K562 (cell line): ENCODE results near the gene LXN. TPM values are rescaled to one million over a fixed set of nuclear protein-coding genes. Genes with fewer than 3 reads are reported as not detected.

Experiments used
- ATAC-seq: fragments of 200-7000 bp; cut with Tn5 transposase; 3 replicates; pipeline ENCODE4 v1.9.1; 2020; ENCODE audit warnings: moderate library complexity
- BruUV-seq: library from RNA; stranded (reverse); fragments of 400-500 nt; replicated peaks from 2 replicates; lab custom pipeline; 2021; lab: Mats Ljungman, UMichigan
- CTCF ChIA-PET: fragments of 300-600 bp; formaldehyde crosslinking; extraction: SDS; loops from one replicate; lab custom pipeline; 2021; ENCODE audit warnings: low intra/inter-chr PET ratio; lab: Yijun Ruan, JAX
- POLR2A ChIA-PET: fragments of 300-600, 350-650 bp; sonication (Branson Sonifier 250); formaldehyde crosslinking; extraction: SDS; loops from one replicate; lab custom pipeline; 2021; ENCODE audit warnings: antibody characterized with exemption, inconsistent platforms; lab: Yijun Ruan, JAX
- DNase-seq, 4 experiments: peaks; one replicate each; pipeline versions ENCODE4 v3.0.0 to v3.0.0-alpha.2; 2011 to 2018; ENCODE audit warnings: low spot score in 3 of 4, mixed read lengths in 3 of 4; ENCODE audit errors: extremely low read depth in 1 of 4
- FAIRE-seq: peaks from 2 replicates; lab custom pipeline; 2011; peaks lifted over from hg19 to GRCh38; lab: Jason Lieb, UNC
- H2AFZ ChIP-seq: 2 replicates; pipeline ENCODE4 v1.6.0; 2011; ENCODE audit warnings: low read depth, low read length, control low read depth, inconsistent platforms
- H3K27ac ChIP-seq: fragments of 200-600 bp; 3 replicates; pipeline ENCODE4 v1.8.0; 2011; ENCODE audit warnings: low read depth, mild to moderate bottlenecking, control low read depth, inconsistent platforms, low read length, moderate library complexity, mixed read lengths; ENCODE audit errors: extremely low read depth
- H3K27me3 ChIP-seq, 2 experiments: fragments of 300-600 bp in 1 of 2; 2 replicates in 1 of 2; 3 replicates in 1 of 2; pipeline versions ENCODE4 v1.6.0 to v1.8.0; 2011; ENCODE audit warnings: inconsistent platforms in 2 of 2, low read length in 2 of 2, mild to moderate bottlenecking in 1 of 2, mixed read lengths in 1 of 2, moderate library complexity in 1 of 2; ENCODE audit not compliant: control insufficient read depth in 2 of 2, insufficient read depth in 2 of 2
- H3K36me3 ChIP-seq: fragments of 300-600 bp; 3 replicates; pipeline ENCODE4 v1.8.0; 2011; ENCODE audit warnings: mild to moderate bottlenecking, low read length, inconsistent platforms; ENCODE audit not compliant: control insufficient read depth, insufficient read depth
- H3K4me1 ChIP-seq, 2 experiments: fragments of 200-600 bp in 1 of 2; replicated peaks in 1 of 2; 2 replicates in 1 of 2; 3 replicates in 1 of 2; pipeline versions ENCODE4 v1.5.1 to v1.8.0; 2011; ENCODE audit warnings: inconsistent platforms in 2 of 2, low read length in 2 of 2, mild to moderate bottlenecking in 1 of 2, mixed read lengths in 1 of 2, moderate library complexity in 1 of 2; ENCODE audit not compliant: control insufficient read depth in 2 of 2, insufficient read depth in 2 of 2
- H3K4me2 ChIP-seq: 2 replicates; pipeline ENCODE4 v1.6.1; 2011; ENCODE audit warnings: low read length, control low read depth, inconsistent platforms, mixed read lengths; ENCODE audit not compliant: insufficient read depth
- H3K4me3 ChIP-seq: fragments of 200-600 bp; sonication (generic), shearing (Covaris generic); 2 replicates; pipeline ENCODE4 v1.5.1; 2016; ENCODE audit warnings: control low read depth, inconsistent platforms
- H3K79me2 ChIP-seq: fragments of 200-600 bp; 3 replicates; pipeline ENCODE4 v1.8.0; 2011; ENCODE audit warnings: low read length, inconsistent platforms; ENCODE audit not compliant: control insufficient read depth, insufficient read depth
- H3K9ac ChIP-seq, 2 experiments: 2 replicates each; pipeline versions ENCODE4 v1.6.0 to v1.6.1; 2011; ENCODE audit warnings: low read depth in 2 of 2, low read length in 2 of 2, control low read depth in 1 of 2, inconsistent platforms in 1 of 2, mild to moderate bottlenecking in 1 of 2, mixed read lengths in 1 of 2; ENCODE audit not compliant: insufficient read depth in 1 of 2
- H3K9me1 ChIP-seq: one replicate; pipeline ENCODE4 v1.6.0; 2011; ENCODE audit warnings: inconsistent platforms, mild to moderate bottlenecking, low read length, moderate library complexity; ENCODE audit not compliant: control insufficient read depth, insufficient read depth
- H3K9me3 ChIP-seq: replicated peaks from 2 replicates; pipeline ENCODE4 v1.5.1; 2011; ENCODE audit warnings: low read depth, low read length, inconsistent platforms; ENCODE audit not compliant: control insufficient read depth, insufficient read depth
- H4K20me1 ChIP-seq: replicated peaks from 2 replicates; pipeline ENCODE4 v1.6.1; 2011; ENCODE audit warnings: low read length, inconsistent platforms, mixed read lengths; ENCODE audit not compliant: control insufficient read depth, insufficient read depth
- BRF1 ChIP-seq: IDR thresholded peaks from 3 replicates; pipeline ENCODE4 v1.6.1; 2011; ENCODE audit warnings: borderline replicate concordance, mild to moderate bottlenecking; ENCODE audit not compliant: insufficient read length; ENCODE audit errors: extremely low read depth
- CCAR2 ChIP-seq: fragments of 200-400 bp; formaldehyde crosslinking; IDR thresholded peaks from 2 replicates; pipeline ENCODE4 v1.6.1; 2017; ENCODE audit warnings: mild to moderate bottlenecking, low read depth, low read length
- FOSL1 ChIP-seq: fragments of 200-800 bp; sonication (Bioruptor generic); conservative IDR thresholded peaks from 2 replicates; pipeline ENCODE4 v1.6.1; 2016; ENCODE audit warnings: missing genetic modification characterization, missing compliant biosample characterization
- GABPB2 ChIP-seq: fragments of 250-450 bp; sonication (Bioruptor Pico); conservative IDR thresholded peaks from 2 replicates; pipeline ENCODE4 v1.5.1; 2021; ENCODE audit warnings: mild to moderate bottlenecking
- HMG20B ChIP-seq: fragments of 250-450 bp; sonication (Bioruptor Pico); IDR thresholded peaks from 2 replicates; pipeline ENCODE4 v1.5.0; 2021; ENCODE audit warnings: mild to moderate bottlenecking
- KLF10 ChIP-seq: fragments of 250-450 bp; sonication (Bioruptor Pico); IDR thresholded peaks from 2 replicates; pipeline ENCODE4 v1.6.1; 2021; ENCODE audit warnings: matching md5 sums
- NFATC3 ChIP-seq: fragments of 450-650 bp; IDR thresholded peaks from 2 replicates; pipeline ENCODE4 v1.6.1; 2017; ENCODE audit warnings: mild to moderate bottlenecking
- RFX1 ChIP-seq: fragments of 450-650 bp; IDR thresholded peaks from 2 replicates; pipeline ENCODE4 v1.6.1; 2016; ENCODE audit warnings: mild to moderate bottlenecking, moderate library complexity
- SRF ChIP-seq, 2 experiments: fragments of 250-450, 450-650 bp in 1 of 2; sonication (Bioruptor Pico) in 1 of 2; sonication (generic) in 1 of 2; formaldehyde crosslinking; IDR thresholded peaks; 2 replicates each; pipeline versions ENCODE4 v1.5.0 to v1.5.1; 2020 to 2022; ENCODE audit warnings: mild to moderate bottlenecking in 1 of 2, missing genetic modification reagents in 1 of 2
- ZNF12 ChIP-seq: sonication (generic); formaldehyde crosslinking; IDR thresholded peaks from 2 replicates; pipeline ENCODE4 v1.4.0; 2020; ENCODE audit warnings: mild to moderate bottlenecking, missing genetic modification reagents
- ZNF23 ChIP-seq: fragments of 250-450 bp; sonication (Bioruptor Pico); IDR thresholded peaks from 2 replicates; pipeline ENCODE4 v1.4.0; 2020; ENCODE audit warnings: mild to moderate bottlenecking
- WGBS: fragments of 100-300 bp; shearing (Covaris generic); methylation state at CpG from one replicate; pipeline ENCODE4 v1.1.6; 2016; ENCODE audit warnings: low coverage, mixed read lengths; ENCODE audit not compliant: insufficient coverage; ENCODE audit errors: missing lambda C conversion rate; 5-methylcytosine and 5-hydroxymethylcytosine counted together
- in situ Hi-C: fragments of 300-500 bp; cut with MboI; formaldehyde crosslinking; loops from 4 replicates; pipeline ENCODE4 v1.15.0; 2018; ENCODE audit warnings: inconsistent platforms, mixed read lengths
- intact Hi-C: fragments of 100-400 bp; cut with micrococcal nuclease; formaldehyde crosslinking; loops from 2 replicates; pipeline ENCODE4 v1.14.2; 2022
- polyA plus RNA-seq, 8 experiments: library from polyadenylated mRNA; depleted of rRNA in 4 of 8; stranded (reverse) in 5 of 8; unstranded in 3 of 8; fragments of >200 nt; fragmentation: Nextera tagmentation in 2 of 8; fragmentation: Illumina TruSeq in 1 of 8; extraction: Ambion mirVana in 2 of 8; extraction: Trizol in 1 of 8; gene quantifications; 2 replicates each; pipeline versions ENCODE4 v1.2.1 to v1.2.3, GENCODE V29; 2011 to 2014; ENCODE audit warnings: inconsistent platforms in 1 of 8, missing spikeins in 1 of 8
- total RNA-seq, 7 experiments: library from RNA; depleted of rRNA in 6 of 7; stranded (reverse); fragments of >200 nt in 6 of 7; fragmentation: Illumina TruSeq in 2 of 7; extraction: Trizol in 2 of 7; gene quantifications; 2 replicates each; pipeline versions ENCODE4 v1.2.1 to v1.2.3, GENCODE V29; 2011 to 2021; ENCODE audit warnings: low replicate concordance in 1 of 7
- TF ChIP-seq, protein P1 (sequence below): sonication (generic); formaldehyde crosslinking; IDR thresholded peaks from 2 replicates; pipeline ENCODE4 v1.8.0; 2022; ENCODE audit warnings: mild to moderate bottlenecking, missing genetic modification reagents
- TF ChIP-seq, protein P2 (sequence below): sonication (generic); formaldehyde crosslinking; IDR thresholded peaks from 2 replicates; pipeline ENCODE4 v1.8.1; 2023; ENCODE audit warnings: mild to moderate bottlenecking, missing genetic modification reagents, moderate library complexity
- TF ChIP-seq, protein P3 (sequence below): fragments of 450-650 bp; IDR thresholded peaks from 2 replicates; pipeline ENCODE4 v1.6.1; 2017; ENCODE audit warnings: antibody characterized with exemption
- TF ChIP-seq, protein P4 (sequence below), 2 experiments: fragments of 450-650 bp in 1 of 2; IDR thresholded peaks; 2 replicates each; pipeline ENCODE4 v1.6.1; 2011 to 2017; ENCODE audit warnings: low read depth in 2 of 2, antibody characterized with exemption in 1 of 2, borderline replicate concordance in 1 of 2, low read length in 1 of 2, mild to moderate bottlenecking in 1 of 2, mixed read lengths in 1 of 2; ENCODE audit not compliant: control insufficient read depth in 1 of 2

The LXN gene
- total and polyA plus RNA-seq, 9 of the 15 experiments (the other 6 are each of a cell fraction or from before 2014, with no cell fraction given) = 0.08 to 0.13 TPM; not detected in 7

DNA sequence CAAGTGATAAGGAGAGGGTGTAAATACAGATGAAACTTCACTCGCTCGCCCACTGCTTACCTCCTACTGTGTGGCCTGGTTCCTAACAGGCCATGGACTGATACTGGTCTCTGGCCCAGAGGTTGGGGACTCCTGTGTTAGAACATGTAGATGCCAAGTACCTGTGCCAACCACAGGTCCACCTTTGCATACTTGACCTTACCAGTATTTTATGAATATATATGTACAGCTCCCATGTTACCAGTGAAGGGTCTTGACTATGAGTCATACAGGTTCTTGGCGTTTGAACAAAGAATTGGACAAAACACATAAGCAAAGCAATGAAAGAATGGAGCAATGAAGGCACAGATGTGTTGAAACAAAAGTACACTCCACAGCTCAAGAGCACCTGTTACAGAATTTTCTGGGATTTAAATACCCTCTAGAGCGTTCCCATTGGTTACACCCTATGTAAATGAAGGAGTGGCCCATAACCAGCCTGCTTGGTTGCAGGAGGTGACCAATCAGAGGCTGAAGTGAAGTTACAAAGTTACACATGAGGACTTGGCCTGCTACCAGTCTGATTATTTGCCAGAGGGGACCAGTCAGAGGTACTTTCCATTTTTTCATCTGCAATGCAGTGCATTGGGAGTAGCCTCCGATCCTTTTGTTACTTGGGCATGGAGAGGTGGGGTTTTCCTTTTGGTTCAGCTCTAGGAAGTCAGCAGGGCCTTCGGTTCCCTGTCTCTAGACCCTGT, 29.8 kb downstream of the LXN start:
- in situ Hi-C loops = no loop called here
- TF ChIP-seq HMG20B (CRISPR knock-in tag) = no peak
- TF ChIP-seq, protein P1, sequence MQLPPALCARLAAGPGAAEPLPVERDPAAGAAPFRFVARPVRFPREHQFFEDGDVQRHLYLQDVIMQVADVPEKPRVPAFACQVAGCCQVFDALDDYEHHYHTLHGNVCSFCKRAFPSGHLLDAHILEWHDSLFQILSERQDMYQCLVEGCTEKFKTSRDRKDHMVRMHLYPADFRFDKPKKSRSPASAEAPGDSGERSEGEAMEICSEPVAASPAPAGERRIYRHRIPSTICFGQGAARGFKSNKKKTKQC (CRISPR knock-in tag) = no peak
- TF ChIP-seq, protein P2, sequence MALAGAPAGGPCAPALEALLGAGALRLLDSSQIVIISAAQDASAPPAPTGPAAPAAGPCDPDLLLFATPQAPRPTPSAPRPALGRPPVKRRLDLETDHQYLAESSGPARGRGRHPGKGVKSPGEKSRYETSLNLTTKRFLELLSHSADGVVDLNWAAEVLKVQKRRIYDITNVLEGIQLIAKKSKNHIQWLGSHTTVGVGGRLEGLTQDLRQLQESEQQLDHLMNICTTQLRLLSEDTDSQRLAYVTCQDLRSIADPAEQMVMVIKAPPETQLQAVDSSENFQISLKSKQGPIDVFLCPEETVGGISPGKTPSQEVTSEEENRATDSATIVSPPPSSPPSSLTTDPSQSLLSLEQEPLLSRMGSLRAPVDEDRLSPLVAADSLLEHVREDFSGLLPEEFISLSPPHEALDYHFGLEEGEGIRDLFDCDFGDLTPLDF (CRISPR knock-in tag) = no peak
- TF ChIP-seq NFATC3 = no peak
- no peak for TF ChIP-seq KLF10 (CRISPR knock-in tag)
- TF ChIP-seq, protein P3, sequence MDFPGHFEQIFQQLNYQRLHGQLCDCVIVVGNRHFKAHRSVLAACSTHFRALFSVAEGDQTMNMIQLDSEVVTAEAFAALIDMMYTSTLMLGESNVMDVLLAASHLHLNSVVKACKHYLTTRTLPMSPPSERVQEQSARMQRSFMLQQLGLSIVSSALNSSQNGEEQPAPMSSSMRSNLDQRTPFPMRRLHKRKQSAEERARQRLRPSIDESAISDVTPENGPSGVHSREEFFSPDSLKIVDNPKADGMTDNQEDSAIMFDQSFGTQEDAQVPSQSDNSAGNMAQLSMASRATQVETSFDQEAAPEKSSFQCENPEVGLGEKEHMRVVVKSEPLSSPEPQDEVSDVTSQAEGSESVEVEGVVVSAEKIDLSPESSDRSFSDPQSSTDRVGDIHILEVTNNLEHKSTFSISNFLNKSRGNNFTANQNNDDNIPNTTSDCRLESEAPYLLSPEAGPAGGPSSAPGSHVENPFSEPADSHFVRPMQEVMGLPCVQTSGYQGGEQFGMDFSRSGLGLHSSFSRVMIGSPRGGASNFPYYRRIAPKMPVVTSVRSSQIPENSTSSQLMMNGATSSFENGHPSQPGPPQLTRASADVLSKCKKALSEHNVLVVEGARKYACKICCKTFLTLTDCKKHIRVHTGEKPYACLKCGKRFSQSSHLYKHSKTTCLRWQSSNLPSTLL = no peak
- TF ChIP-seq CCAR2 = no peak
- TF ChIP-seq BRF1 = no peak
- TF ChIP-seq GABPB2 (CRISPR knock-in tag) = no peak
- no peak for TF ChIP-seq ZNF23
- TF ChIP-seq RFX1 = peak; percentile 17; the same call in 1 of the 2 replicates
- TF ChIP-seq ZNF12 (CRISPR knock-in tag) = no peak
- no peak for TF ChIP-seq FOSL1 (tag)
- TF ChIP-seq SRF (CRISPR knock-in tag; IDR thresholded peaks at IDR 0.05) = no peak
- TF ChIP-seq, protein P4, sequence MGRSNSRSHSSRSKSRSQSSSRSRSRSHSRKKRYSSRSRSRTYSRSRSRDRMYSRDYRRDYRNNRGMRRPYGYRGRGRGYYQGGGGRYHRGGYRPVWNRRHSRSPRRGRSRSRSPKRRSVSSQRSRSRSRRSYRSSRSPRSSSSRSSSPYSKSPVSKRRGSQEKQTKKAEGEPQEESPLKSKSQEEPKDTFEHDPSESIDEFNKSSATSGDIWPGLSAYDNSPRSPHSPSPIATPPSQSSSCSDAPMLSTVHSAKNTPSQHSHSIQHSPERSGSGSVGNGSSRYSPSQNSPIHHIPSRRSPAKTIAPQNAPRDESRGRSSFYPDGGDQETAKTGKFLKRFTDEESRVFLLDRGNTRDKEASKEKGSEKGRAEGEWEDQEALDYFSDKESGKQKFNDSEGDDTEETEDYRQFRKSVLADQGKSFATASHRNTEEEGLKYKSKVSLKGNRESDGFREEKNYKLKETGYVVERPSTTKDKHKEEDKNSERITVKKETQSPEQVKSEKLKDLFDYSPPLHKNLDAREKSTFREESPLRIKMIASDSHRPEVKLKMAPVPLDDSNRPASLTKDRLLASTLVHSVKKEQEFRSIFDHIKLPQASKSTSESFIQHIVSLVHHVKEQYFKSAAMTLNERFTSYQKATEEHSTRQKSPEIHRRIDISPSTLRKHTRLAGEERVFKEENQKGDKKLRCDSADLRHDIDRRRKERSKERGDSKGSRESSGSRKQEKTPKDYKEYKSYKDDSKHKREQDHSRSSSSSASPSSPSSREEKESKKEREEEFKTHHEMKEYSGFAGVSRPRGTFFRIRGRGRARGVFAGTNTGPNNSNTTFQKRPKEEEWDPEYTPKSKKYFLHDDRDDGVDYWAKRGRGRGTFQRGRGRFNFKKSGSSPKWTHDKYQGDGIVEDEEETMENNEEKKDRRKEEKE (IDR thresholded peaks at IDR 0.05; ENCODE audit: borderline replicate concordance in 1 of 2, control insufficient read depth in 1 of 2, low read depth in 2 of 2, low read length in 1 of 2) = no peak

More for the DNA sequence above, 29.8 kb downstream of the LXN start:
- peak in 2 of 4 experiments; percentile 8 to 27 for DNase-seq
- H3K9me3 ChIP-seq = no peaks in the 10 kb centered on the region
- FAIRE-seq = no peak
- H3K4me1 ChIP-seq = peaks cover 9 to 16% of the 10 kb centered on the region in 2 experiments; a peak in 4 of 5 replicates
- ATAC-seq = peak; percentile 8
- WGBS = 40% methylated on average over 5 of the region's 6 CpGs
- peaks cover 34% of the 10 kb centered on the region for H3K79me2 ChIP-seq
- intact Hi-C loops = loop anchor here (10.0 kb wide), 1 partner anchor 68 kb away; the partner anchor contains the start of gene MLF1
- no peak overlapping the region for H3K4me3 ChIP-seq
- H3K36me3 ChIP-seq = peaks cover 21% of the 10 kb centered on the region
- POLR2A ChIA-PET = interaction anchor here (0.6 to 1.4 kb wide), 3 partner anchors 12 to 714 kb away, joined by 3 to 4 read pairs (median 3); no protein-coding TSS in a partner anchor
- no TSS peak for BruUV-seq
- no peak overlapping the region for H3K9ac ChIP-seq
- peak overlapping the region; percentile 41 for H3K27ac ChIP-seq
- CTCF ChIA-PET = no interaction called here
- H4K20me1 ChIP-seq = no peaks in the 10 kb centered on the region; the same call in 1 of the 2 replicates
- no peaks in the 10 kb centered on the region for H3K27me3 ChIP-seq
- peak overlapping the region; percentile 29; the same call in 1 of the 2 replicates for H3K4me2 ChIP-seq
- H2AFZ ChIP-seq = peak overlapping the region; percentile 78
- H3K9me1 ChIP-seq = no peaks in the 10 kb centered on the region
